Fibroblast of the aortic adventitia (primary cell): ENCODE results near the gene TSPAN14. TPM values are rescaled to one million over a fixed set of nuclear protein-coding genes. Genes with fewer than 3 reads are reported as not detected.

Experiments used
- DNase-seq: peaks from one replicate; pipeline ENCODE4 v3.0.0-alpha.2; 2010; ENCODE audit warnings: low read depth
- H3K4me3 ChIP-seq: 2 replicates; pipeline ENCODE4 v1.5.1; 2011; ENCODE audit warnings: low read depth, mild to moderate bottlenecking, control low read depth, low read length, moderate library complexity
- total RNA-seq: library from RNA; depleted of rRNA; stranded (reverse); fragments of >200 nt; gene quantifications from 2 replicates; pipeline ENCODE4 v1.2.3, GENCODE V29; 2012; ENCODE audit warnings: low replicate concordance
- TF ChIP-seq, protein P1 (sequence below): IDR thresholded peaks from 2 replicates; pipeline ENCODE4 v1.5.1; 2011; ENCODE audit warnings: mild to moderate bottlenecking, low read length, control low read depth, inconsistent platforms; ENCODE audit not compliant: insufficient read depth

TSPAN14 gene
- total RNA-seq, 1 donor: 21.3 TPM

DNA sequence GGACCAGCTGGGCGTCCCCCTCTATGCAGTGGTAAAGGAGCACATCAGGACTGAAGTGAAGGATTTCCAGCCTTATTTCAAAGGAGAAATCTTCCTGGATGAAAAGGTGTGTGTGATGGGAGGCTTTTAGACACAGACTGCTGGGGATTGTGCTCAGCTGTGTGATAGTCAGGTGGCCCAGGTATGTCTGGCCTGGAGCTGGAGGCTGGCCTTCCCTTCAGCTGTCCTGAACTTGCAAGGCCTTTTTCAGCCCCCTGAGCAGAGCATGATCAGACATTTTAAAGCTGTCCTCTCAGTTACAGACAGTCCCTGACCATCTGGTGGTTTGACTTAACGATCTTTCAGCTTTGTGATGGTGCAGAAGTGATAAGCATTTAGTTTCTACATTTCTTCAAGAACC, 28.2 kb upstream of the TSPAN14 start:
- DNase-seq: no peak
- TF ChIP-seq, protein P1, sequence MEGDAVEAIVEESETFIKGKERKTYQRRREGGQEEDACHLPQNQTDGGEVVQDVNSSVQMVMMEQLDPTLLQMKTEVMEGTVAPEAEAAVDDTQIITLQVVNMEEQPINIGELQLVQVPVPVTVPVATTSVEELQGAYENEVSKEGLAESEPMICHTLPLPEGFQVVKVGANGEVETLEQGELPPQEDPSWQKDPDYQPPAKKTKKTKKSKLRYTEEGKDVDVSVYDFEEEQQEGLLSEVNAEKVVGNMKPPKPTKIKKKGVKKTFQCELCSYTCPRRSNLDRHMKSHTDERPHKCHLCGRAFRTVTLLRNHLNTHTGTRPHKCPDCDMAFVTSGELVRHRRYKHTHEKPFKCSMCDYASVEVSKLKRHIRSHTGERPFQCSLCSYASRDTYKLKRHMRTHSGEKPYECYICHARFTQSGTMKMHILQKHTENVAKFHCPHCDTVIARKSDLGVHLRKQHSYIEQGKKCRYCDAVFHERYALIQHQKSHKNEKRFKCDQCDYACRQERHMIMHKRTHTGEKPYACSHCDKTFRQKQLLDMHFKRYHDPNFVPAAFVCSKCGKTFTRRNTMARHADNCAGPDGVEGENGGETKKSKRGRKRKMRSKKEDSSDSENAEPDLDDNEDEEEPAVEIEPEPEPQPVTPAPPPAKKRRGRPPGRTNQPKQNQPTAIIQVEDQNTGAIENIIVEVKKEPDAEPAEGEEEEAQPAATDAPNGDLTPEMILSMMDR: no peak
- no peak overlapping the region for H3K4me3 ChIP-seq

DNA sequence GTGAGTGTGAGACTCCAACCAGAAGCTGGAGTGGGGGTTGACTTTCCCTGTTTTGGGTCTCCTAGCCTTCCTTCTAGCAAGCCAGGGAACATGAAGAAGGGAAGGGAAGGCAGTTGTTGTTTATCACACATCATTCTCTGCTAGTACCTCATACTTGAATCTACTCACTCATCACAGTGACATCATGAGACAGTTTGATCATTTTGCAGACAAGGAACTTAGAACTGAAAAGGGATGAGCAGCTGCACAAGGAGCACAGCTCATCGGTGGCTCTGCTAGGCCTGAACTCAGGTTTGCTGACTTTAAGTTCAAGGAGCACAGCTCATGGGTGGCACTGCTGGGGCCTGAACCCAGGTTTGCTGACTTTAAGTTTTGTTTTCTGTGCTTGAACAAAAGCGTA, 26.6 kb upstream of the TSPAN14 start:
- H3K4me3 ChIP-seq: no peak overlapping the region
- no peak for DNase-seq
- TF ChIP-seq, protein P1: no peak

DNA sequence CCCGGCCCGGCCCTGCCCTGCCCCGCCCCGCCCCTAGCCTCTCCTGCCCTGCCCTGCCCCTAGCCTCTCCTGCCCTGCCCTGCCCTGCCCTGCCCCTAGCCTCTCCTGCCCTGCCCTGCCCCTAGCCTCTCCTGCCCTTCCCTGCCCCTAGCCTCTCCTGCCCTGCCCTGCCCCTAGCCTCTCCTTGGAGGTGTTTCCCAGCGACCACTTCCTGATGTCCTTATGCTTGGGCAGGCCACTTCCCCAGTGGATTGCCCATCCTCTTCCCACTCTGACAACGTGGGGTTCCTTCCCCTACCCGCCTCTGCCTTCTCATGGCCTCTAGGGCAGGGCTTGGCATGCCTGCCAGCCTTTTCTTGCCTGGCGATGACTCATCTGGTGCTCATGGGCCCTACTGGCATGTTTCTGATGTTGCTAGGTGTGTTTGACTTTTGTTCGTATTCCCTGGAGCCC, 24.6 kb upstream of the TSPAN14 start:
- TF ChIP-seq, protein P1: no peak
- no peak overlapping the region for H3K4me3 ChIP-seq
- DNase-seq: no peak

DNA sequence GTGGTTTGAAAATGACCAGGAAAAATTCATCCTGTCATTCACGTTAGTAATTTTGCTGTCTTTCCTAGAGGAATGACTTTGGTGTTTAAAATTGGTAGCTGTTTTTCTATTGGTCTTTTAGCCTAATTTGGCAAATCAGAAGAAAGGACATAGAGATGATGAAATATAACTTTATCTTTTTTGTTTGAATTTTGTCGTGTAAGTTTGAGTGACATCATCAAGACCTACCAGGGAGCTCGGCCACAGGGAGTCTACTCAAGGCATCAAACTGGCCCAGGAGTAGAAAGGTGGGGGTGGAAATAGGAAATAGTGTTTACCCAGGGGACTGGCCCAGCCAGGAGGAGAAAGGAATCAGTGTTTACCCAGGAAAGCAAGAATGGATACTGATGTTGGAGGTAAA, 21.0 kb upstream of the TSPAN14 start:
- TF ChIP-seq, protein P1: no peak
- no peak overlapping the region for H3K4me3 ChIP-seq
- no peak for DNase-seq

DNA sequence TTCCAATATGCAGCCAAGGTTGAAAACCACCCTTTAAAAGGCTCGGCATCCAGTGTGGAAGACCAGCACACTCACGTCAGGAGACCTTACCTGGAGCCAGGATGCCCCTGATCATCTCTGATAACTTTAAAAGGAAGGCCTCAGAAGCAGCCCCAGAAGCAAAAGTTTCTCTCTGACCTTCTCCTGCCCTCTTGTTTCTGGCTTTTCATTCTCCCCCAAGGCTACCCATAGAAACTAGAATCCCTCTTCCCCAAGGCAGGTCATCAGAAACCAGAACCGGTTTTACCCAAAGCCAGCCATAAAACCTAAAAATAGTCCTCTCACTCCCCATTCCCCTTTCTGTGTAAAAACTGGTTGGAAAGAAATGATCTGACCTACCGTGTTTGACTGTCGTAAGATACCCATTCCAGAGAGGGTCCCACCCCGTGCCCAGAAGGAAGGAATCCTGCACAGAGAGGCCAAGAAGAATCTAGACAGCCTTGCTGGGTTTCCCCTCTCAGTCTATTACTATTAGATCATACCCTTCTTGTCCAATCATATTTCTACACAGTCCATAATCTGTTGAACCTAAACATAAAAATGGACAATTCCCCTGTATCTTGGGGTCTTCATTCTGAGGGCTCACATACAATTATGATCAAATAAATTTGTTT, 17.5 kb upstream of the TSPAN14 start:
- H3K4me3 ChIP-seq: no peak overlapping the region
- no peak for DNase-seq
- TF ChIP-seq, protein P1: no peak

DNA sequence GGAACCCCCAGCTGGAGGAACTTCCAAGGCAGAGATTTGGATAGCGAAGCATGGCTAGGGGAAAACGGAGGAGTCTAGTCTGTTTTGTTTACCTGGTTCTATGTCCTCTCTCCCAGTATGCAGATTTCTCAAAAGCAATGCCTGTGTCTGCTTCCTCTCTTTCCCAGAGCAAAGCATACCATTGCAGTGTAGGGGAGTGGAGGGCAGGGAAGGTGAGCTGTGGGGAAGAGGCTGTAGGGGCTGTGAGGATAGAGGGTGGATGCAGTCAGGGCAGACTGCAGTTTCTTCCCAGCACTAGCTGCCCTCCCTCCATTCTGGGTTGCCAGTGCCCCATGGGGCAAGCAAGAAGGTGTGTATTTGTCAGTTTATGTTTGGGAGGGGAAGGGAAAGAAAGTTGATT, 16.9 kb upstream of the TSPAN14 start:
- DNase-seq: no peak
- TF ChIP-seq, protein P1: no peak
- H3K4me3 ChIP-seq: no peak overlapping the region

DNA sequence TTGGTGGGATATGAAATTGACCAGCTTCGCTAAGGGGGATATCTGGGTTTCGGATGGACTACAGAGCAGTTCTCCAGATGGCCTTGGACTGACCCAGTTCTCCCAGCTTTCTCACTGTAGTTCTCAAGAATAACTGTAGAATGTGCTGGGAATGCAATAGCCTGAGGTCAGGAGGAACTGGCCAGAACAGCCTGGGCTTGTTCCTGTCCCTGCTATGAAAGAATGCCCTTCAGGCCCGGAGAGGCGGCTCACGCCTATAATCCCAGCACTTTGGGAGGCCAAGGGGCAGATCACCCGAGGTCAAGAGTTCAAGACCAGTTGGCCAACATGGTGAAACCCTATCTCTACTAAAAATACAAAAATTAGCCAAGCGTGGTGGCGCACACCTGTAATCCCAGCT, 12.3 kb upstream of the TSPAN14 start:
- no peak for DNase-seq
- TF ChIP-seq, protein P1: no peak

More for the DNA sequence above, 12.3 kb upstream of the TSPAN14 start:
- no peak overlapping the region for H3K4me3 ChIP-seq
